ENCODE measurements around the gene ITM2C. TPM values are rescaled to one million over a fixed set of nuclear protein-coding genes. Genes with fewer than 3 reads are reported as not detected.

The ITM2C gene
- total and polyA plus RNA-seq, 2 of the 8 experiments (the other 6 are each of a cell fraction or from before 2014, with no cell fraction given), result 362 to 742 TPM

GRCh38 chr2:230899786-230900185 lies 35.0 kb downstream of the ITM2C start:
- no peaks in the 10 kb centered on the region for H3K79me1 ChIP-seq (ENCODE audit: low read depth, low read length)
- no peak overlapping the region for H3K23ac ChIP-seq (ENCODE audit: insufficient read length)
- H2AFZ ChIP-seq (ENCODE audit: low read length), result no peak overlapping the region
- no peak overlapping the region for H4K91ac ChIP-seq (replicated peaks; ENCODE audit: insufficient read length, low read length)
- ChIA-PET CTCF (ENCODE audit: partially characterized antibody) (interaction anchor here (0.6 to 21.7 kb wide), 13 partner anchors 8 to 153 kb away, joined by 3 to 332 read pairs (median 9); partner anchors contain the start of genes GPR55 and ITM2C), POLR2A (ENCODE audit: partially characterized antibody) (interaction anchor here (0.9 to 5.2 kb wide), 3 partner anchors 9 to 31 kb away, joined by 3 to 32 read pairs (median 3); no protein-coding TSS in a partner anchor)
- H3K27me3 ChIP-seq (replicated peaks in 1 of 4; ENCODE audit: control insufficient read depth in 3 of 4, extremely low read depth in 1 of 4, insufficient read depth in 3 of 4, low read length in 3 of 4), result peaks cover 0 to 5% (median 0%) of the 10 kb centered on the region in 4 experiments; a peak in 2 of 7 replicates
- no peak overlapping the region for H2BK120ac ChIP-seq (replicated peaks; ENCODE audit: low read depth, low read length)
- 90% methylated on average over 4 of the region's 4 CpGs; no CpG with 5 or more reads in 1 of the 2 experiments for WGBS, 2 experiments (ENCODE audit: extremely low coverage in 1 of 2, insufficient coverage in 1 of 2, insufficient read length in 1 of 2, insufficient replicate concordance in 2 of 2, low coverage in 1 of 2, low lambda C conversion rate in 2 of 2, missing lambda C conversion rate in 1 of 2)
- no peak overlapping the region for H2BK12ac ChIP-seq (ENCODE audit: low read depth, low read length)
- no peaks in the 10 kb centered on the region for H3K79me2 ChIP-seq (ENCODE audit: control insufficient read depth in 1 of 2, insufficient read depth in 2 of 2, low read length in 2 of 2)
- DNase-seq (ENCODE audit: low read depth in 1 of 2, low spot score in 2 of 2) (no peak), FAIRE-seq (no peak)
- no peak overlapping the region for H4K5ac ChIP-seq (ENCODE audit: insufficient read length, low read depth, low read length)
- no peaks in the 10 kb centered on the region for H3K36me3 ChIP-seq (ENCODE audit: control insufficient read depth in 2 of 4, insufficient read depth in 4 of 4, low read length in 3 of 4)
- H3K4me3 ChIP-seq (ENCODE audit: extremely low read depth in 1 of 4, insufficient read depth in 2 of 4, low read depth in 3 of 4, low read length in 4 of 4), result no peak overlapping the region
- H3K4me2 ChIP-seq (ENCODE audit: insufficient read depth in 1 of 2, low read depth in 2 of 2, low read length in 2 of 2), result no peak overlapping the region
- H3K27ac ChIP-seq (ENCODE audit: low read depth, low read length), result no peak overlapping the region
- H3K23me2 ChIP-seq (ENCODE audit: low read depth, low read length), result no peaks in the 10 kb centered on the region
- no peak overlapping the region for H2BK5ac ChIP-seq (ENCODE audit: low read depth, low read length)
- no peaks in the 10 kb centered on the region for H3K9me3 ChIP-seq (ENCODE audit: insufficient read depth in 2 of 2, low read depth in 1 of 2, low read length in 1 of 2)
- H2BK15ac ChIP-seq (ENCODE audit: low read length), result no peak overlapping the region
- no peak overlapping the region for H3K56ac ChIP-seq (replicated peaks; ENCODE audit: insufficient read length, low read depth, low read length)
- no peak overlapping the region for H2AK5ac ChIP-seq (ENCODE audit: low read depth, low read length)
- no peak overlapping the region for H3K9ac ChIP-seq (replicated peaks in 1 of 4; ENCODE audit: extremely low read depth in 1 of 4, low read depth in 3 of 4, low read length in 3 of 4)
- H4K20me1 ChIP-seq (replicated peaks in 1 of 2; ENCODE audit: control insufficient read depth in 1 of 2, insufficient read depth in 2 of 2, low read length in 2 of 2), result no peaks in the 10 kb centered on the region
- no peak overlapping the region for H2BK20ac ChIP-seq (ENCODE audit: low read length)
- H3K14ac ChIP-seq (ENCODE audit: insufficient read length), result no peak overlapping the region
- no peak overlapping the region for H3K4ac ChIP-seq (replicated peaks; ENCODE audit: insufficient read length, low read depth, low read length)
- no peak overlapping the region for H3K18ac ChIP-seq (ENCODE audit: extremely low read depth, low read length)
- H3K4me1 ChIP-seq (replicated peaks in 1 of 4; ENCODE audit: control insufficient read depth in 3 of 4, insufficient read depth in 4 of 4, low read length in 3 of 4), result peaks cover 5 to 21% (median 8%) of the 10 kb centered on the region in 4 experiments
- no peak overlapping the region; the same call in 1 of the 2 replicates for H4K8ac ChIP-seq (ENCODE audit: extremely low read depth, insufficient read depth, low read length)
- no peak for TF ChIP-seq HDAC2 (IDR thresholded peaks at IDR 0.05; ENCODE audit: borderline replicate concordance in 1 of 2, low read depth in 2 of 2, low read length in 2 of 2)
- no peak for TF ChIP-seq PHF8 (conservative IDR thresholded peaks at IDR 0.05; ENCODE audit: low read depth, low read length)
- TF ChIP-seq GABPA (IDR thresholded peaks at IDR 0.05; ENCODE audit: borderline replicate concordance, insufficient read depth, low read length), result no peak
- TF ChIP-seq TBP (IDR thresholded peaks at IDR 0.05; ENCODE audit: low read depth, low read length), result no peak
- TF ChIP-seq CTBP2 (IDR thresholded peaks at IDR 0.05; ENCODE audit: borderline replicate concordance, insufficient read depth, insufficient read length, low read length), result no peak
